ENCODE measurements around the gene HOXD12. TPM values are rescaled to one million over a fixed set of nuclear protein-coding genes. Genes with fewer than 3 reads are reported as not detected.
A peak's percentile ranks its signal among the peaks of the same experiment; 100 is the strongest.

The HOXD12 gene
- total RNA-seq, 4 donors from 2014 or later = not detected

- TF ChIP-seq POLR2AphosphoS5 (IDR thresholded peaks at IDR 0.05) = no peak
- TF ChIP-seq CTCF (IDR thresholded peaks at IDR 0.05) = no peak
- TF ChIP-seq POLR2A (IDR thresholded peaks at IDR 0.05; ENCODE audit: low read depth) = no peak
- no peak for TF ChIP-seq EP300 (IDR thresholded peaks at IDR 0.05)
- WGBS = 60% methylated on average over 22 of the region's 22 CpGs
- no peak for DNase-seq (ENCODE audit: extremely low spot score)
- Histone ChIP-seq H3K36me3 (no peaks in the 10 kb centered on the region), H3K4me1 (peaks cover 3 to 26% (median 13%) of the 10 kb centered on the region in 4 donors), H3K27me3 (peaks cover 0 to 100% (median 67%) of the 10 kb centered on the region in 4 donors), H3K27ac (replicated peaks in 1 of 4) (no peak overlapping the region), H3K4me3 (no peak overlapping the region), H3K9me3 (no peaks in the 10 kb centered on the region)
- intact Hi-C loops (cut with DNase I) = no loop called here
Observed at GRCh38 chr2:176149481-176149938, 49.9 kb downstream of the HOXD12 start.

GRCh38 chr2:176149939-176150583 is 50.5 kb downstream of the HOXD12 start:
- Histone ChIP-seq H3K36me3 (no peaks in the 10 kb centered on the region), H3K4me3 (no peak overlapping the region), H3K4me1 (peaks cover 3 to 26% (median 13%) of the 10 kb centered on the region in 4 donors), H3K9me3 (no peaks in the 10 kb centered on the region), H3K27ac (replicated peaks in 1 of 4) (no peak overlapping the region), H3K27me3 (peaks cover 0 to 100% (median 66%) of the 10 kb centered on the region in 4 donors)
- DNase-seq (ENCODE audit: extremely low spot score) = no peak
- TF ChIP-seq POLR2AphosphoS5 (IDR thresholded peaks at IDR 0.05) = no peak
- intact Hi-C loops (cut with DNase I) = no loop called here
- WGBS = 46% methylated on average over 24 of the region's 24 CpGs

GRCh38 chr2:176150584-176151441 is 51.2 kb downstream of the HOXD12 start:
- intact Hi-C loops (cut with DNase I) = no loop called here
- Histone ChIP-seq H3K27me3 (peaks cover 0 to 100% (median 67%) of the 10 kb centered on the region in 4 donors), H3K4me1 (peaks cover 3 to 26% (median 13%) of the 10 kb centered on the region in 4 donors), H3K27ac (replicated peaks in 1 of 4) (no peak overlapping the region), H3K9me3 (no peaks in the 10 kb centered on the region), H3K36me3 (no peaks in the 10 kb centered on the region), H3K4me3 (no peak overlapping the region)
- DNase-seq (ENCODE audit: extremely low spot score) = no peak
- TF ChIP-seq EP300 (IDR thresholded peaks at IDR 0.05) = no peak
- no peak for TF ChIP-seq POLR2A (IDR thresholded peaks at IDR 0.05; ENCODE audit: low read depth)
- no peak for TF ChIP-seq POLR2AphosphoS5 (IDR thresholded peaks at IDR 0.05)
- no peak for TF ChIP-seq CTCF (IDR thresholded peaks at IDR 0.05)
- 46% methylated on average over 14 of the region's 14 CpGs for WGBS

GRCh38 chr2:176151442-176152287 is 52.1 kb downstream of the HOXD12 start, which contains the start of gene HOXD4:
Gene HOXD4, plus strand, starts transcription at chr2:176151550. Its CDS starts 84 bp downstream, at chr2:176151634.
- Histone ChIP-seq H3K27ac (replicated peaks in 1 of 4) (no peak within 1 kb of the TSS), H3K4me3 (peak within 1 kb of the TSS; percentile 21 to 40 (median 34)), H3K27me3 (peaks cover 0 to 100% (median 67%) of the 10 kb centered on the region in 4 donors), H3K36me3 (no peaks in the 10 kb centered on the region), H3K4me1 (peaks cover 3 to 30% (median 14%) of the 10 kb centered on the region in 4 donors), H3K9me3 (no peaks in the 10 kb centered on the region)
- TF ChIP-seq EP300 (IDR thresholded peaks at IDR 0.05) = no peak
- TF ChIP-seq POLR2A (IDR thresholded peaks at IDR 0.05; ENCODE audit: low read depth) = no peak
- TF ChIP-seq POLR2AphosphoS5 (IDR thresholded peaks at IDR 0.05) = no peak
- TF ChIP-seq CTCF (IDR thresholded peaks at IDR 0.05) = no peak
- intact Hi-C loops (cut with DNase I) = no loop called here
- no peak for DNase-seq (ENCODE audit: extremely low spot score)
- WGBS = 26% methylated on average over 34 of the region's 55 CpGs

Small RNA genes within 50 kb of the gene (small RNA-seq; reads per million reads assigned to genes)
- gene MIR10B = 75,134 to 108,094 (median 98,772) reads per million in 3 donors

Other genes with a start within 250 kb of the HOXD12 start
- 10 to 100 TPM in 2 of 4 donors, 1 to 10 TPM in 2; 9.4 to 15.8 (median 11.4) TPM for gene LNPK, start 97.5 kb upstream of the HOXD12 start, total RNA-seq
- gene EVX2, start 15.8 kb upstream of the HOXD12 start, total RNA-seq = under 1 TPM in 1 of 4 donors, not detected in 3; 0.11 TPM
- not detected for gene HOXD13, start 7.1 kb upstream of the HOXD12 start, total RNA-seq
- not detected for gene HOXD11, start 7.5 kb downstream of the HOXD12 start, total RNA-seq
- gene HOXD10, start 17.0 kb downstream of the HOXD12 start, total RNA-seq = under 1 TPM in 2 of 4 donors, not detected in 2; 0.42 to 0.50 TPM
- 1 to 10 TPM in 1 of 4 donors, under 1 TPM in 3; 0.83 to 2.2 (median 0.99) TPM for gene HOXD9, start 22.9 kb downstream of the HOXD12 start, total RNA-seq
- gene HOXD8, start 29.9 kb downstream of the HOXD12 start, total RNA-seq = 1 to 10 TPM; 3.7 to 4.8 (median 4.3) TPM
- gene HOXD4, start 51.8 kb downstream of the HOXD12 start, total RNA-seq = 1 to 10 TPM in 2 of 4 donors, under 1 TPM in 2; 0.66 to 2.9 (median 1.9) TPM
- 1 to 10 TPM in 2 of 4 donors, under 1 TPM in 2; 0.86 to 2.1 (median 1.4) TPM for gene HOXD3, start 57.5 kb downstream of the HOXD12 start, total RNA-seq
- gene HOXD1, start 88.9 kb downstream of the HOXD12 start, total RNA-seq = under 1 TPM in 2 of 4 donors, not detected in 2; 0.19 to 0.34 TPM
- gene MTX2, start 169.6 kb downstream of the HOXD12 start, total RNA-seq = 10 to 100 TPM; 26.2 to 31.1 (median 27.6) TPM

Measured in esophagus muscularis mucosa (tissue), 4 donors.